H1 (cell line): Measurements from ENCODE around the gene LTO1. TPM values are rescaled to one million over a fixed set of nuclear protein-coding genes. Genes with fewer than 3 reads are reported as not detected.

Experiments used
- CTCF ChIA-PET: fragments of 300-600 bp; sonication (Branson Sonifier 250); formaldehyde crosslinking; loops from one replicate; lab custom pipeline; 2021; ENCODE audit not compliant: partially characterized antibody; lab: Charles Lee
- POLR2A ChIA-PET: fragments of 300-600 bp; sonication (Branson Sonifier 250); formaldehyde crosslinking; loops from one replicate; lab custom pipeline; 2021; ENCODE audit warnings: inconsistent platforms; ENCODE audit not compliant: partially characterized antibody; lab: Charles Lee
- DNase-seq, 2 experiments: peaks; one replicate each; pipeline versions ENCODE4 v3.0.0 to v3.0.0-alpha.2; 2010 to 2022; ENCODE audit warnings: low spot score in 2 of 2, low read depth in 1 of 2, mixed read lengths in 1 of 2
- FAIRE-seq: peaks from 2 replicates; lab custom pipeline; 2011; peaks lifted over from hg19 to GRCh38; lab: Jason Lieb, UNC
- H2AFZ ChIP-seq: 2 replicates; pipeline ENCODE4 v1.8.1; 2012; ENCODE audit warnings: low read length, inconsistent platforms
- H2AK5ac ChIP-seq: 2 replicates; pipeline ENCODE4 v1.6.1; 2013; ENCODE audit warnings: low read depth, low read length
- H2BK120ac ChIP-seq: replicated peaks from 2 replicates; pipeline ENCODE3; 2013; ENCODE audit warnings: low read depth, low read length, inconsistent platforms
- H2BK12ac ChIP-seq: 2 replicates; pipeline ENCODE4 v1.6.1; 2013; ENCODE audit warnings: low read depth, low read length
- H2BK15ac ChIP-seq: 2 replicates; pipeline ENCODE4 v1.6.1; 2013; ENCODE audit warnings: low read length
- H2BK20ac ChIP-seq: 2 replicates; pipeline ENCODE4 v1.6.1; 2013; ENCODE audit warnings: low read length
- H2BK5ac ChIP-seq: 2 replicates; pipeline ENCODE4 v1.6.1; 2013; ENCODE audit warnings: low read depth, low read length
- H3K14ac ChIP-seq: 2 replicates; pipeline ENCODE4 v1.6.1; 2013; ENCODE audit warnings: inconsistent platforms; ENCODE audit not compliant: insufficient read length
- H3K18ac ChIP-seq: 2 replicates; pipeline ENCODE4 v1.6.1; 2013; ENCODE audit warnings: low read length; ENCODE audit errors: extremely low read depth
- H3K23ac ChIP-seq: 2 replicates; pipeline ENCODE4 v1.6.1; 2013; ENCODE audit warnings: inconsistent platforms; ENCODE audit not compliant: insufficient read length
- H3K23me2 ChIP-seq: 2 replicates; pipeline ENCODE4 v1.6.1; 2013; ENCODE audit warnings: low read depth, low read length
- H3K27ac ChIP-seq: 2 replicates; pipeline ENCODE4 v1.6.1; 2011; ENCODE audit warnings: low read depth, low read length, inconsistent platforms
- H3K27me3 ChIP-seq, 4 experiments: replicated peaks in 1 of 4; 1 replicate in 1 of 4; 2 replicates in 3 of 4; pipeline versions ENCODE4 v1.6.1 to v1.8.1; 2011 to 2013; ENCODE audit warnings: low read length in 3 of 4, mild to moderate bottlenecking in 3 of 4, inconsistent platforms in 2 of 4, mixed read lengths in 2 of 4, moderate library complexity in 1 of 4; ENCODE audit not compliant: control insufficient read depth in 3 of 4, insufficient read depth in 3 of 4; ENCODE audit errors: extremely low read depth in 1 of 4
- H3K36me3 ChIP-seq, 4 experiments: 2 replicates each; pipeline versions ENCODE4 v1.6.1 to v1.8.1; 2011 to 2013; ENCODE audit warnings: mild to moderate bottlenecking in 4 of 4, low read length in 3 of 4, moderate library complexity in 2 of 4, control low read depth in 1 of 4, inconsistent platforms in 1 of 4; ENCODE audit not compliant: insufficient read depth in 4 of 4, control insufficient read depth in 2 of 4
- H3K4ac ChIP-seq: replicated peaks from 2 replicates; pipeline ENCODE3; 2013; ENCODE audit warnings: low read length, low read depth, mixed read lengths, inconsistent platforms; ENCODE audit not compliant: insufficient read length
- H3K4me1 ChIP-seq, 4 experiments: replicated peaks in 1 of 4; 1 replicate in 1 of 4; 2 replicates in 3 of 4; pipeline versions ENCODE4 v1.6.1 to v1.8.1; 2011 to 2013; ENCODE audit warnings: low read length in 3 of 4, inconsistent platforms in 2 of 4, mixed read lengths in 1 of 4; ENCODE audit not compliant: insufficient read depth in 4 of 4, control insufficient read depth in 3 of 4
- H3K4me2 ChIP-seq, 2 experiments: 2 replicates each; pipeline versions ENCODE4 v1.6.1 to v1.8.1; 2011 to 2013; ENCODE audit warnings: low read depth in 2 of 2, low read length in 2 of 2, control low read depth in 1 of 2, inconsistent platforms in 1 of 2, mild to moderate bottlenecking in 1 of 2; ENCODE audit not compliant: insufficient read depth in 1 of 2
- H3K4me3 ChIP-seq, 4 experiments: fragments of 200-600, 300-600 bp in 1 of 4; sonication (generic), shearing (Covaris generic), sonication (Bioruptor Twin) in 1 of 4; 2 replicates each; pipeline versions ENCODE4 v1.5.1 to v1.8.1; 2011 to 2016; ENCODE audit warnings: low read length in 4 of 4, low read depth in 3 of 4, control low read depth in 2 of 4, inconsistent platforms in 2 of 4, mild to moderate bottlenecking in 2 of 4, mixed read lengths in 1 of 4, moderate library complexity in 1 of 4; ENCODE audit not compliant: insufficient read depth in 2 of 4; ENCODE audit errors: extremely low read depth in 1 of 4
- H3K56ac ChIP-seq: replicated peaks from 2 replicates; pipeline ENCODE3; 2013; ENCODE audit warnings: low read depth, mild to moderate bottlenecking, mixed read lengths, low read length, inconsistent platforms; ENCODE audit not compliant: insufficient read length
- H3K79me1 ChIP-seq: 2 replicates; pipeline ENCODE4 v1.6.1; 2013; ENCODE audit warnings: low read depth, low read length, control low read depth
- H3K79me2 ChIP-seq, 2 experiments: 2 replicates each; pipeline versions ENCODE4 v1.6.1 to v1.8.1; 2012 to 2013; ENCODE audit warnings: low read length in 2 of 2, mild to moderate bottlenecking in 2 of 2, inconsistent platforms in 1 of 2; ENCODE audit not compliant: insufficient read depth in 2 of 2, control insufficient read depth in 1 of 2
- H3K9ac ChIP-seq, 4 experiments: replicated peaks in 1 of 4; 1 replicate in 1 of 4; 2 replicates in 3 of 4; pipeline versions ENCODE4 v1.6.1 to v1.8.1; 2011 to 2013; ENCODE audit warnings: low read depth in 3 of 4, low read length in 3 of 4, control low read depth in 2 of 4, mild to moderate bottlenecking in 2 of 4, moderate library complexity in 2 of 4, inconsistent platforms in 1 of 4; ENCODE audit errors: extremely low read depth in 1 of 4
- H3K9me3 ChIP-seq, 2 experiments: 2 replicates each; pipeline versions ENCODE4 v1.6.1 to v1.8.1; 2012 to 2013; ENCODE audit warnings: mild to moderate bottlenecking in 2 of 2, moderate library complexity in 2 of 2, control low read depth in 1 of 2, inconsistent platforms in 1 of 2, low read depth in 1 of 2, low read length in 1 of 2, mixed read lengths in 1 of 2; ENCODE audit not compliant: insufficient read depth in 2 of 2
- H4K20me1 ChIP-seq, 2 experiments: replicated peaks in 1 of 2; 2 replicates each; pipeline versions ENCODE3 to v1.8.1; 2011 to 2013; ENCODE audit warnings: inconsistent platforms in 2 of 2, low read length in 2 of 2, mild to moderate bottlenecking in 1 of 2; ENCODE audit not compliant: insufficient read depth in 2 of 2, control insufficient read depth in 1 of 2
- H4K5ac ChIP-seq: 2 replicates; pipeline ENCODE4 v1.6.1; 2013; ENCODE audit warnings: low read length, low read depth, mixed read lengths, inconsistent platforms; ENCODE audit not compliant: insufficient read length
- H4K8ac ChIP-seq: 2 replicates; pipeline ENCODE4 v1.8.0; 2013; ENCODE audit warnings: mild to moderate bottlenecking, moderate library complexity, low read length, inconsistent platforms; ENCODE audit not compliant: insufficient read depth; ENCODE audit errors: extremely low read depth
- H4K91ac ChIP-seq: replicated peaks from 2 replicates; pipeline ENCODE3; 2013; ENCODE audit warnings: low read length, mixed read lengths, inconsistent platforms; ENCODE audit not compliant: insufficient read length
- BRCA1 ChIP-seq: IDR thresholded peaks from 2 replicates; pipeline ENCODE4 v1.6.1; 2012; ENCODE audit warnings: low read depth, low read length, improper control_type of control experiment
- CHD1 ChIP-seq: IDR thresholded peaks from 2 replicates; pipeline ENCODE4 v1.6.1; 2012; ENCODE audit warnings: low read depth, low read length, improper control_type of control experiment
- FOSL1 ChIP-seq: IDR thresholded peaks from 2 replicates; pipeline ENCODE4 v1.6.1; 2011; ENCODE audit warnings: mild to moderate bottlenecking, low read depth, low read length, moderate library complexity; ENCODE audit not compliant: insufficient read depth
- SUZ12 ChIP-seq: fragments of 200-600 bp; sonication (generic); IDR thresholded peaks from 2 replicates; pipeline ENCODE4 v1.6.1; 2012; ENCODE audit warnings: mild to moderate bottlenecking, inconsistent platforms, low read length, moderate library complexity, mixed read lengths
- TAF1 ChIP-seq: IDR thresholded peaks from 2 replicates; pipeline ENCODE4 v1.6.1; 2011; ENCODE audit warnings: mild to moderate bottlenecking, low read depth, low read length
- WGBS, 2 experiments: shearing (Covaris generic) in 1 of 2; methylation state at CpG; one replicate each; pipeline versions ENCODE4 v1.1.6 to v1.1.7; 2013 to 2015; ENCODE audit warnings: low lambda C conversion rate in 2 of 2, mixed read lengths in 2 of 2, inconsistent platforms in 1 of 2, low coverage in 1 of 2, missing lambda C conversion rate in 1 of 2; ENCODE audit not compliant: insufficient replicate concordance in 2 of 2, insufficient coverage in 1 of 2, insufficient read length in 1 of 2; ENCODE audit errors: extremely low coverage in 1 of 2, missing lambda C conversion rate in 1 of 2; 5-methylcytosine and 5-hydroxymethylcytosine counted together
- polyA plus RNA-seq, 7 experiments: library from polyadenylated mRNA; depleted of rRNA in 3 of 7; stranded (reverse) in 5 of 7; unstranded in 2 of 7; fragments of >200 nt in 5 of 7; fragments of 200-250 nt in 2 of 7; gene quantifications; 1 replicate in 5 of 7; 2 replicates in 1 of 7; 4 replicates in 1 of 7; pipeline versions ENCODE4 v1.2.1 to v1.2.3, GENCODE V29; 2011 to 2013; ENCODE audit warnings: missing spikeins in 2 of 7, mixed read lengths in 2 of 7
- total RNA-seq: library from RNA; stranded (reverse); fragmentation: NEBNext Ultra II Directional; extraction: Animal tissue kit (Norgen Biotek cat#: 25700); gene quantifications from 2 replicates; pipeline ENCODE4 v1.2.1, GENCODE V29; 2021

LTO1 gene
- total and polyA plus RNA-seq, 2 of the 8 experiments (the other 6 are each of a cell fraction or from before 2014, with no cell fraction given) = 15.4 to 21.3 TPM

- H3K4me3 ChIP-seq = peak overlapping the region; percentile 2 to 97 (median 46); a peak in 6 of 8 replicates
- peak overlapping the region in 1 of 4 experiments; percentile 16; a peak in 1 of 7 replicates for H3K9ac ChIP-seq
- H3K4me2 ChIP-seq = peak overlapping the region; percentile 80 to 92
- H3K4ac ChIP-seq = no peak overlapping the region
- peak overlapping the region; percentile 40 for H2BK12ac ChIP-seq
- ChIA-PET POLR2A (interaction anchor here (0.6 to 13.2 kb wide), 8 partner anchors 14 to 309 kb away, joined by 3 to 197 read pairs (median 4); no protein-coding TSS in a partner anchor), CTCF (interaction anchor here (0.6 kb wide), 2 partner anchors 193 to 349 kb away, joined by 3 read pairs; no protein-coding TSS in a partner anchor)
- no peaks in the 10 kb centered on the region for H3K9me3 ChIP-seq
- H4K20me1 ChIP-seq = no peaks in the 10 kb centered on the region
- 24% methylated on average over 17 of the region's 17 CpGs; no CpG with 5 or more reads in 1 of the 2 experiments for WGBS, 2 experiments
- 0 out of 2 replicates have a peak overlapping the region, but pooled peaks have one; percentile 9 for H4K8ac ChIP-seq
- peak overlapping the region; percentile 33 for H3K18ac ChIP-seq
- H3K27ac ChIP-seq = no peak overlapping the region
- H2BK20ac ChIP-seq = 0 out of 2 replicates have a peak overlapping the region, but pooled peaks have one; percentile 61
- H2BK5ac ChIP-seq = peak overlapping the region; percentile 84; the same call in 1 of the 2 replicates
- no peak overlapping the region for H3K56ac ChIP-seq
- H4K91ac ChIP-seq = no peak overlapping the region
- no peak for FAIRE-seq
- no peaks in the 10 kb centered on the region for H3K36me3 ChIP-seq
- no peak overlapping the region for H2BK120ac ChIP-seq
- H2AK5ac ChIP-seq = no peak overlapping the region; the same call in 1 of the 2 replicates
- H3K79me2 ChIP-seq = no peaks in the 10 kb centered on the region
- peak overlapping the region; percentile 87; the same call in 1 of the 2 replicates for H2AFZ ChIP-seq
- no peaks in the 10 kb centered on the region for H3K79me1 ChIP-seq
- peaks cover 4 to 17% (median 10%) of the 10 kb centered on the region in 4 experiments for H3K4me1 ChIP-seq
- no peak overlapping the region for H3K14ac ChIP-seq
- H2BK15ac ChIP-seq = peak overlapping the region; percentile 6
- peaks cover 24% of the 10 kb centered on the region for H3K23me2 ChIP-seq
- DNase-seq = no peak
- H4K5ac ChIP-seq = no peak overlapping the region
- H3K27me3 ChIP-seq = peaks cover 0 to 34% (median 22%) of the 10 kb centered on the region in 4 experiments; a peak in 5 of 7 replicates
- H3K23ac ChIP-seq = no peak overlapping the region
- no peak for TF ChIP-seq FOSL1
- TF ChIP-seq CHD1 = no peak
- no peak for TF ChIP-seq BRCA1
- TF ChIP-seq TAF1 = no peak
- TF ChIP-seq SUZ12 = no peak
Observed at GRCh38 chr11:69635804-69636511, 39.2 kb downstream of the LTO1 start.
